Measurements from ENCODE around the gene KNDC1.

KNDC1 gene

DNA sequence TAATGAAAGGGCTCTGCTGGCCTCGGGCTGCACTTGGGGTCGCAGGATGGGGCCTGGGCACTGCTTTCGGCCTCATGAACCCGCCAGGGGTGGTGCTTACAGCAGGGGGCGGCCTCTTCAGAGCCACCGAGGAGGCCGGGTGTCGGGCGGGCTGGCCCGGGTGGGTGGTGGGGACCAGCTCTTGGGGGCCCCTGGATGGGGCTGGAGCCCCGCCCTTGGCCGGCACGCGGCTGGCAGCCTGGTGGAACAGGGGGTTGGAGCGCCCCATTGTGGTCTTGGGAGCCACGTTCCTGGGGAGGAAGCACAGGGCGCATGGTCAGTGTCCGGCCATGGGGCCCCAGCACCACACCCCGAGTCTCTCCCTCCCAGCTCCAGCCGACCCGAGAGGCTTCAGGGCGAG lies 107.8 kb downstream of the KNDC1 start:
- H3K27me3 ChIP-seq (ENCODE audit: insufficient read depth, low read length), result peaks cover 8% of the 10 kb centered on the region; the same call in 1 of the 2 replicates
- no peaks in the 10 kb centered on the region for H3K9me2 ChIP-seq (ENCODE audit: low read depth, low read length)
- no peaks in the 10 kb centered on the region for H3K36me3 ChIP-seq (ENCODE audit: insufficient read depth, low read length)
- H4K20me1 ChIP-seq (ENCODE audit: insufficient read depth, low read length), result no peaks in the 10 kb centered on the region
- H3K9ac ChIP-seq (ENCODE audit: low read length), result no peak overlapping the region
- no peaks in the 10 kb centered on the region for H3K79me2 ChIP-seq (ENCODE audit: insufficient read depth, low read length)
- no peak overlapping the region for H3K4me3 ChIP-seq (ENCODE audit: low read depth, low read length, poor library complexity, severe bottlenecking)
- H3K4me2 ChIP-seq (ENCODE audit: low read length), result no peak overlapping the region
- no peak overlapping the region for H3K27ac ChIP-seq (ENCODE audit: low read depth, low read length, poor library complexity, severe bottlenecking)
- no peaks in the 10 kb centered on the region for H3F3A ChIP-seq (ENCODE audit: insufficient read depth, low read length)
- H3K9me3 ChIP-seq (ENCODE audit: low read length), result no peaks in the 10 kb centered on the region
- no peaks in the 10 kb centered on the region for H3K4me1 ChIP-seq (ENCODE audit: insufficient read depth, low read length, severe bottlenecking)
- no peak overlapping the region for H2AFZ ChIP-seq (ENCODE audit: low read length)
- TF ChIP-seq, protein P1, sequence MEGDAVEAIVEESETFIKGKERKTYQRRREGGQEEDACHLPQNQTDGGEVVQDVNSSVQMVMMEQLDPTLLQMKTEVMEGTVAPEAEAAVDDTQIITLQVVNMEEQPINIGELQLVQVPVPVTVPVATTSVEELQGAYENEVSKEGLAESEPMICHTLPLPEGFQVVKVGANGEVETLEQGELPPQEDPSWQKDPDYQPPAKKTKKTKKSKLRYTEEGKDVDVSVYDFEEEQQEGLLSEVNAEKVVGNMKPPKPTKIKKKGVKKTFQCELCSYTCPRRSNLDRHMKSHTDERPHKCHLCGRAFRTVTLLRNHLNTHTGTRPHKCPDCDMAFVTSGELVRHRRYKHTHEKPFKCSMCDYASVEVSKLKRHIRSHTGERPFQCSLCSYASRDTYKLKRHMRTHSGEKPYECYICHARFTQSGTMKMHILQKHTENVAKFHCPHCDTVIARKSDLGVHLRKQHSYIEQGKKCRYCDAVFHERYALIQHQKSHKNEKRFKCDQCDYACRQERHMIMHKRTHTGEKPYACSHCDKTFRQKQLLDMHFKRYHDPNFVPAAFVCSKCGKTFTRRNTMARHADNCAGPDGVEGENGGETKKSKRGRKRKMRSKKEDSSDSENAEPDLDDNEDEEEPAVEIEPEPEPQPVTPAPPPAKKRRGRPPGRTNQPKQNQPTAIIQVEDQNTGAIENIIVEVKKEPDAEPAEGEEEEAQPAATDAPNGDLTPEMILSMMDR (IDR thresholded peaks at IDR 0.05; ENCODE audit: low read length), result no peak
- no peak for TF ChIP-seq EZH2 (IDR thresholded peaks at IDR 0.05; ENCODE audit: borderline replicate concordance, low read length)

DNA sequence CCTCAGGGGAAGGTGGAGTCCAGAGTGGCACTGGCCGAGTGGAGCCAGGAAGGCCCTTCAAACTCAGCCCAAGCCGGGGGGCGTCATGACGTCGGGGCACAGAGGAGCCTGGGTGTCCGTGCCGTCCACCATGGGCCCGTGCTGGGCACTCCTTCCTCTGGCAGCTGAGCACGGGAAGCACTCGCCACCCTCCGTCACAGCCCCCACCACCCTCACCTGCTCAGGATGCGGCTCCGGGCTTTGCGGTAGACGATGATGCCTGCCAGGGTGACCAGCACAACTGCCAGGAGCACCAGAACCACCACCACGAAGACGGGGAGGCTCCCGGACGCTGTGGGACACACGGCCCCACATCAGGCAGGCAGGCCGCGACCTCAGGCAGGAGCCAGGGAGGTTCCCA lies 108.5 kb downstream of the KNDC1 start:
- 0 out of 2 replicates have a peak, but pooled peaks cover under 1% of the 10 kb centered on the region for H3K27me3 ChIP-seq (ENCODE audit: insufficient read depth, low read length)
- H3K4me1 ChIP-seq (ENCODE audit: insufficient read depth, low read length, severe bottlenecking), result no peaks in the 10 kb centered on the region
- TF ChIP-seq, protein P1 (IDR thresholded peaks at IDR 0.05; ENCODE audit: low read length), result no peak
- no peak for TF ChIP-seq EZH2 (IDR thresholded peaks at IDR 0.05; ENCODE audit: borderline replicate concordance, low read length)
- no peaks in the 10 kb centered on the region for H3K36me3 ChIP-seq (ENCODE audit: insufficient read depth, low read length)
- H3K4me2 ChIP-seq (ENCODE audit: low read length), result no peak overlapping the region
- H3K27ac ChIP-seq (ENCODE audit: low read depth, low read length, poor library complexity, severe bottlenecking), result no peak overlapping the region
- no peaks in the 10 kb centered on the region for H3K9me2 ChIP-seq (ENCODE audit: low read depth, low read length)
- H4K20me1 ChIP-seq (ENCODE audit: insufficient read depth, low read length), result no peaks in the 10 kb centered on the region
- H3K4me3 ChIP-seq (ENCODE audit: low read depth, low read length, poor library complexity, severe bottlenecking), result no peak overlapping the region
- no peak overlapping the region for H2AFZ ChIP-seq (ENCODE audit: low read length)
- H3F3A ChIP-seq (ENCODE audit: insufficient read depth, low read length), result no peaks in the 10 kb centered on the region
- H3K9me3 ChIP-seq (ENCODE audit: low read length), result no peaks in the 10 kb centered on the region
- H3K9ac ChIP-seq (ENCODE audit: low read length), result no peak overlapping the region
- H3K79me2 ChIP-seq (ENCODE audit: insufficient read depth, low read length), result no peaks in the 10 kb centered on the region

DNA sequence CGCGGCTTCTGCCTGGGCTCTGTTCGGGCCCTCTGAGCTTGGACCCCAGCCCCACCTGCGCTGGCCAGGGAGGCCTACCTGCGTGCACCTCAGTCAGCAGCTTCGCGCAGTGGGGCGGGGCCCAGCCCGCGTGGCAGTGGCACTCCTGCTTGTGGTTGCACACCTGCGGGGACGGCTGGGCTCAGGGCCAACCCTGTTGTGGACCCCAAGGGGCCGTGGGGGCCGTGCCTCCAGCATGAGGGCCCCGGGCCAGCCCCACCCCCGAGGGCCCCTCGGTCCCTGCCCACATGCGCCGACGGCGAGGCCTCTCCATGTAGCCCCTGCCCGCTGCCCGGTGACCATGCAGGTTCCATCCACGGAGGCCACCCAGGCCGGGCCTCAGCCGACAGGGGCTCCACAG lies 109.3 kb downstream of the KNDC1 start:
- H3K9me2 ChIP-seq (ENCODE audit: low read depth, low read length), result no peaks in the 10 kb centered on the region
- H3F3A ChIP-seq (ENCODE audit: insufficient read depth, low read length), result no peaks in the 10 kb centered on the region
- H2AFZ ChIP-seq (ENCODE audit: low read length), result no peak overlapping the region
- no peaks in the 10 kb centered on the region for H3K4me1 ChIP-seq (ENCODE audit: insufficient read depth, low read length, severe bottlenecking)
- H3K4me2 ChIP-seq (ENCODE audit: low read length), result no peak overlapping the region
- TF ChIP-seq, protein P1 (IDR thresholded peaks at IDR 0.05; ENCODE audit: low read length), result no peak
- TF ChIP-seq EZH2 (IDR thresholded peaks at IDR 0.05; ENCODE audit: borderline replicate concordance, low read length), result no peak
- no peaks in the 10 kb centered on the region for H3K9me3 ChIP-seq (ENCODE audit: low read length)
- H3K27ac ChIP-seq (ENCODE audit: low read depth, low read length, poor library complexity, severe bottlenecking), result no peak overlapping the region
- H3K9ac ChIP-seq (ENCODE audit: low read length), result no peak overlapping the region
- no peak overlapping the region for H3K4me3 ChIP-seq (ENCODE audit: low read depth, low read length, poor library complexity, severe bottlenecking)
- no peaks in the 10 kb centered on the region for H3K27me3 ChIP-seq (ENCODE audit: insufficient read depth, low read length)
- H4K20me1 ChIP-seq (ENCODE audit: insufficient read depth, low read length), result no peaks in the 10 kb centered on the region
- H3K79me2 ChIP-seq (ENCODE audit: insufficient read depth, low read length), result no peaks in the 10 kb centered on the region
- H3K36me3 ChIP-seq (ENCODE audit: insufficient read depth, low read length), result no peaks in the 10 kb centered on the region
